ENCODE results near the gene GMCL1. TPM values are rescaled to one million over a fixed set of nuclear protein-coding genes. Genes with fewer than 3 reads are reported as not detected.

The GMCL1 gene
- total RNA-seq, 1 donor from 2014 or later: 8.7 TPM

DNA sequence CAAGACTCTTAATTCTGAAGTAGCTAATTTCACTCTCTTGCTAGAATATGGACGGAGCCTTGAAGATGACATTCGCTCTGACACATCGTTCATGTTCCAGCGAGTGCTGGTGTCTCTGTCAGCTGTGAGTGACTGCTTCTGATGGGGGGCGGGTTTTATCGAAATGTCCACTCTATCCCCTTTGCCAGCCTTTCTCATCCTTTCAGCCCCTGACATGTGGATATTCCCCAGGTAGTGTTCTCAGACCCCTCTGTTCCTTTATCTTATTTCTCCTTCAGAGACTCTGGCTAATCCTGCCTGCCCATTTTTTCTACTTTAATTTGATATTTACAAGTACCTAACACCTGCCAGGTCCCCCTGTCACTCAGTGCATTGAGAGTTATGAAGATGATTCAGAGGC lies 18.9 kb upstream of the GMCL1 start:
- DNase-seq (ENCODE audit: low read depth): no peak
- TF ChIP-seq, protein P1, sequence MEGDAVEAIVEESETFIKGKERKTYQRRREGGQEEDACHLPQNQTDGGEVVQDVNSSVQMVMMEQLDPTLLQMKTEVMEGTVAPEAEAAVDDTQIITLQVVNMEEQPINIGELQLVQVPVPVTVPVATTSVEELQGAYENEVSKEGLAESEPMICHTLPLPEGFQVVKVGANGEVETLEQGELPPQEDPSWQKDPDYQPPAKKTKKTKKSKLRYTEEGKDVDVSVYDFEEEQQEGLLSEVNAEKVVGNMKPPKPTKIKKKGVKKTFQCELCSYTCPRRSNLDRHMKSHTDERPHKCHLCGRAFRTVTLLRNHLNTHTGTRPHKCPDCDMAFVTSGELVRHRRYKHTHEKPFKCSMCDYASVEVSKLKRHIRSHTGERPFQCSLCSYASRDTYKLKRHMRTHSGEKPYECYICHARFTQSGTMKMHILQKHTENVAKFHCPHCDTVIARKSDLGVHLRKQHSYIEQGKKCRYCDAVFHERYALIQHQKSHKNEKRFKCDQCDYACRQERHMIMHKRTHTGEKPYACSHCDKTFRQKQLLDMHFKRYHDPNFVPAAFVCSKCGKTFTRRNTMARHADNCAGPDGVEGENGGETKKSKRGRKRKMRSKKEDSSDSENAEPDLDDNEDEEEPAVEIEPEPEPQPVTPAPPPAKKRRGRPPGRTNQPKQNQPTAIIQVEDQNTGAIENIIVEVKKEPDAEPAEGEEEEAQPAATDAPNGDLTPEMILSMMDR (conservative IDR thresholded peaks at IDR 0.05; ENCODE audit: low read depth, low read length): no peak
- no peak overlapping the region for H3K4me3 ChIP-seq (ENCODE audit: low read depth, low read length)

DNA sequence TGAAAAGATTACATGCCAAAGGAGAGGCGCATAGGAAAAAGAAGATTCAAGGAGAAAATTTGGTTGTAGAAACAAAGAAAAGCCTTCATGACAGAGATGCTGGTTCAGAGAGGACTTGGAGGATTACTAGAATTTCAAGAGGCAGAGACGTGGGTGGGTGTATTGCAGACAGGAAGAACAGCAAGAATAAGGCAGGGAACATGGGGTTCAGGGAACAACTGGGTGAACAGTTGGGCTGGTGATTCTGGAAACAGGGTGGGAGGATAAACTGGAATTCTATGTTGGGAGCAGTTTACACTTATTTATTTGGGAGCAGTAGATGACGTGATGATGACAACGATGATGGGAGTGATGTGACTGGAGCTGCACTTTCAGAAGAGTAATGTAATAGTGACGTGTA lies 18.4 kb upstream of the GMCL1 start:
- TF ChIP-seq, protein P1 (conservative IDR thresholded peaks at IDR 0.05; ENCODE audit: low read depth, low read length): no peak

DNA sequence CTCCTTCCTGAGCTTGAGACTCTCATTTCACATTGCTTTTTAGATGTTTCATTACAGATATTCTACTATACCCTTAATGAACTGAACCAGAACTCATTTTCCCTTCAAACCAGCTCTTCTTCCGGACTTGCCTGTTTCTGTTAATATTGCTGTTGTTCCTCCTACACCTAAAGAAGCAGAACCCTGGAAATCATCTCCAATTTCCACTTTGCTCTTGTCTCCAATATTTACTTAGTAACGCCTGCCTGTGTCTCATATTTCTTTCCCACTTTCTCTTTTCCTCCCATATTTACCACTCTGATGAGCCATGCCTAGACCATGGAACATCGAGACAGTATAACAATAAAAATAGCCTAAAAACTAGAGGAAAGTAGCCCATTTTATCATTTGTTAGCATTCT lies 17.9 kb upstream of the GMCL1 start:
- TF ChIP-seq, protein P1 (conservative IDR thresholded peaks at IDR 0.05; ENCODE audit: low read depth, low read length): no peak
- no peak overlapping the region for H3K4me3 ChIP-seq (ENCODE audit: low read depth, low read length)
- DNase-seq (ENCODE audit: low read depth): no peak

More for the DNA sequence above, 18.4 kb upstream of the GMCL1 start:
- DNase-seq (ENCODE audit: low read depth): no peak
- no peak overlapping the region for H3K4me3 ChIP-seq (ENCODE audit: low read depth, low read length)

DNA sequence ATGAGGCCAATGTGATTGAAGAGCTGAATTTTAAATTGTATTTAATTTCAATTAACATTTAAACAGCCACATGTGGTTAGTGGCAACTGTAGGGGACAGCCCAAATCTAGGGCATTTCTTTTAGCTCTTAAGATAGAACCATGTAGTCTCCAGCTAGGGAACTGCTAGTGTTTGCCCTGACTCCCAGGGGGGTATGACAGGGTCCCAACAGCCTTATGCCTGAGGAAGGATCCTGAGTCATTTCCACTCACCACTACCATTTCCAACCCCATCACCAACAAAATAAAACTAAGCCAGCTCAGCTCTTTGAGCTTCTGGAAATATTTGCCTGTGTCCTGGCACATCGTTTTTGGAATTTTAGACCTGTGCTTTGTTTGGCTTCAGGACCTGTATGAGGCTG lies 13.7 kb upstream of the GMCL1 start:
- TF ChIP-seq, protein P1 (conservative IDR thresholded peaks at IDR 0.05; ENCODE audit: low read depth, low read length): no peak
- no peak overlapping the region for H3K4me3 ChIP-seq (ENCODE audit: low read depth, low read length)
- no peak for DNase-seq (ENCODE audit: low read depth)

DNA sequence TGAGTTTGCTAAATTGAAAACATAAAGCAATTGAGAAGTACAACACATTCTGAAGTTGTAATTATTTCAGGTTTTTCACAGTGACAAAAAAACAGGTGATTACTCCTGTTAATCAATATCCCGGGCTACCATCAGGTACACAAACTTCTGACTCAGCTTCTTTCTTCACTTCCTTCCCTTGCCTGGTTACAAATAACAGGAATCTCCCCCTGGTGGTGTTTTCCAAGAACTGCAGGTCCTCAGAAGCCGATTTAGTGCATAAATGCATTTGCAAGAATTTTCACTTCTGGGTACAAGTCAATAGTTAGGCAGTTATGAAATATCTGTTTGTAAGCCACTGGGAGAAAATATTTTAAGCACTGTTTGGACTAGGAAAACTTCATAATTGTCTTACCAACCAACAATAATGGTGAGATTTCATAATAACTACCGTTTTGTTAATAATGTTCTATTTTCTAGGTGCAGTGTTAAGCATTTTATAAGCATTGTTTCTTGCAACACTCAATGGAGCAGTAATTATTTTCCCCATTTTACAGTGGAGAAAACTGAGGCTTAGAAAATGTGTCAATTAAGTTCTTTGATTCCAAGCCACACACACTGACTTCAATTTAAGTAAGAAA lies 12.4 kb upstream of the GMCL1 start:
- DNase-seq (ENCODE audit: low read depth): peak; percentile 81
- no peak overlapping the region for H3K4me3 ChIP-seq (ENCODE audit: low read depth, low read length)
- TF ChIP-seq, protein P1 (conservative IDR thresholded peaks at IDR 0.05; ENCODE audit: low read depth, low read length): peak; percentile 94

DNA sequence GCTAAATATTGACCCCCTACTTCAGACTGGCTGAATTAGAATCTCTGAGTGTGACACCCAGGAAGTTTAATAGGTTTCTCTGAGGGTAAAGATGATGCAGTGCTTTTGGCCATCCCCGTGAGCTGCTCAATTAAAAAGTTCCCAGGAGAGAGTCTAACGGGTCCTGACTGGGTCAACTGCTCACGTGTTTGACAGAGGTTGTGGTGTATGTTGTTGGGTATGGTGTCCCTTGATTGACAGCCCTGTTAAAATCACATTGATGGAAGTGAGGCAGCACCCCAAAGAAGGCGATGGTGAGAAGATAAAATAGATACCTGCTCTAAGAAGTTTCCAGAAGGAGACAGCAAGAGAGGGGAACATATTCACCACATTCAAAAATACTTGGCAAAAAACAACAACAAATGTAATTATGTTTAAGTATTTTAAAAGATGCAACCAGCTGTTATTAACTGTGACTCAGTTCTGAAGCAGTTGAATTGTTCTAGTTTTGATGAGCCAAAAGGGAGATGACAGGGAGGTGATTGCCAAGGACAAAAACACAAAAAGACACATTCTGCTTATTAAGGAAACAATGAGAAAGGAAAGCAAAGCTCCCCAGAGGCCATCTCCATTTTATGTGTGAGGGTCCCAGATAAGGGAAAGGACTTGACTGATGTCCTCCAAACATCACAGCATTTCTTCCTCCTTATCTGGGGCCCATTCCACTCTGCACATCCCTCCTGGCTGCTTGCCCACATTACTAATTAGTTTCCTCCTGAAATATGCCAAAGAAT lies 11.5 kb upstream of the GMCL1 start:
- TF ChIP-seq, protein P1 (conservative IDR thresholded peaks at IDR 0.05; ENCODE audit: low read depth, low read length): no peak
- no peak overlapping the region for H3K4me3 ChIP-seq (ENCODE audit: low read depth, low read length)
- DNase-seq (ENCODE audit: low read depth): no peak

All from epithelial cell of proximal tubule (primary cell).